ENCODE measurements around the gene ATG14. TPM values are rescaled to one million over a fixed set of nuclear protein-coding genes. Genes with fewer than 3 reads are reported as not detected.

The ATG14 gene
- total and polyA plus RNA-seq, 2 of the 13 experiments (the other 11 are each of a cell fraction or from before 2014, with no cell fraction given) = 7.2 to 9.1 TPM

DNA sequence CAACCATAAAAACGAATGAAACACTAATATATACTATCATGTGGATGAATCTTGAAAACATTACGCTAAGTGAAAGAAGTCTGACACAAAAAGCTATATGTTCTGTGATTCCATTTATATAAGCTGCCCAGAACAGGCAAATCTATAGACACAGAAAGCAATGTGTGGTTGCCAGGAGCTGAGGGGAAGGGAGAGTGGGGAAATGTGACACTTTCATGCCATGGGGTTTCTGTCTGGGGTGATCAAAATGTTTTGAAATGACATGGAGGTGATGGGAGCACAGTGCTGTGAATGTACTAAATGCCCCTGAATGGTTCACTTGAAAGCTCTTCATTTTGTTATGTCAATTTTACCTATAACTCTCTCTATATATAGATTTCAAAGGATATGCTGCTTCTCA, 30.1 kb downstream of the ATG14 start:
- peaks cover 14% of the 10 kb centered on the region for H3K4me1 ChIP-seq (ENCODE audit: insufficient read depth, low read length)
- H2AFZ ChIP-seq (ENCODE audit: low read length) = no peak overlapping the region
- ChIA-PET POLR2A (no interaction called here), CTCF (ENCODE audit: low intra/inter-chr PET ratio, low total read pairs) (no interaction called here)
- H3K9me3 ChIP-seq (ENCODE audit: low read length) = no peaks in the 10 kb centered on the region
- no peak for ATAC-seq
- no peaks in the 10 kb centered on the region for H4K20me1 ChIP-seq (ENCODE audit: insufficient read depth, low read length)
- peak overlapping the region; percentile 13 for H3K27ac ChIP-seq (ENCODE audit: extremely low read length, insufficient read depth, low read length)
- H3K4me3 ChIP-seq (replicated peaks in 1 of 3; ENCODE audit: insufficient read depth in 1 of 3, low read depth in 2 of 3, low read length in 3 of 3) = no peak overlapping the region
- no peak overlapping the region for H3K9ac ChIP-seq (ENCODE audit: insufficient read depth, low read depth, low read length)
- no peak for FAIRE-seq
- no peaks in the 10 kb centered on the region for H3K79me2 ChIP-seq (ENCODE audit: insufficient read depth, low read length)
- no peak for TF ChIP-seq ZFP1 (CRISPR knock-in tag; IDR thresholded peaks at IDR 0.05)
- TF ChIP-seq SMAD3 (CRISPR knock-in tag; IDR thresholded peaks at IDR 0.05) = no peak
- TF ChIP-seq, protein P1, sequence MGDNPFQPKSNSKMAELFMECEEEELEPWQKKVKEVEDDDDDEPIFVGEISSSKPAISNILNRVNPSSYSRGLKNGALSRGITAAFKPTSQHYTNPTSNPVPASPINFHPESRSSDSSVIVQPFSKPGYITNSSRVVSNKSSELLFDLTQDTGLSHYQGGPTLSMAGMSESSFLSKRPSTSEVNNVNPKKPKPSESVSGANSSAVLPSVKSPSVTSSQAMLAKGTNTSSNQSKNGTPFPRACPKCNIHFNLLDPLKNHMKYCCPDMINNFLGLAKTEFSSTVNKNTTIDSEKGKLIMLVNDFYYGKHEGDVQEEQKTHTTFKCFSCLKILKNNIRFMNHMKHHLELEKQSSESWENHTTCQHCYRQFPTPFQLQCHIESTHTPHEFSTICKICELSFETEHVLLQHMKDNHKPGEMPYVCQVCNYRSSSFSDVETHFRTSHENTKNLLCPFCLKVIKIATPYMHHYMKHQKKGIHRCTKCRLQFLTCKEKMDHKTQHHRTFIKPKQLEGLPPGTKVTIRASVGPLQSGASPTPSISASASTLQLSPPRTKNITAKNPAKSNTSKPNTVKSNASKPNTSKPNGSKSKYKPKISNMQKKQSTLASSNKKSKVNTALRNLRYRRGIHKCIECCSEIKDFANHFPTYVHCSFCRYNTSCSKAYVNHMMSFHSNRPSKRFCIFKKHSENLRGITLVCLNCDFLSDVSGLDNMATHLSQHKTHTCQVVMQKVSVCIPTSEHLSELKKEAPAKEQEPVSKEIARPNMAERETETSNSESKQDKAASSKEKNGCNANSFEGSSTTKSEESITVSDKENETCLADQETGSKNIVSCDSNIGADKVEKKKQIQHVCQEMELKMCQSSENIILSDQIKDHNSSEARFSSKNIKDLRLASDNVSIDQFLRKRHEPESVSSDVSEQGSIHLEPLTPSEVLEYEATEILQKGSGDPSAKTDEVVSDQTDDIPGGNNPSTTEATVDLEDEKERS (CRISPR knock-in tag; IDR thresholded peaks at IDR 0.05) = no peak
- no peak for TF ChIP-seq ZNF619 (CRISPR knock-in tag; IDR thresholded peaks at IDR 0.05)
- no peak for TF ChIP-seq SMC3 (IDR thresholded peaks at IDR 0.05; ENCODE audit: low read length)
- TF ChIP-seq HDAC6 (IDR thresholded peaks at IDR 0.05; ENCODE audit: low read depth, low read length) = no peak
- TF ChIP-seq, protein P2, sequence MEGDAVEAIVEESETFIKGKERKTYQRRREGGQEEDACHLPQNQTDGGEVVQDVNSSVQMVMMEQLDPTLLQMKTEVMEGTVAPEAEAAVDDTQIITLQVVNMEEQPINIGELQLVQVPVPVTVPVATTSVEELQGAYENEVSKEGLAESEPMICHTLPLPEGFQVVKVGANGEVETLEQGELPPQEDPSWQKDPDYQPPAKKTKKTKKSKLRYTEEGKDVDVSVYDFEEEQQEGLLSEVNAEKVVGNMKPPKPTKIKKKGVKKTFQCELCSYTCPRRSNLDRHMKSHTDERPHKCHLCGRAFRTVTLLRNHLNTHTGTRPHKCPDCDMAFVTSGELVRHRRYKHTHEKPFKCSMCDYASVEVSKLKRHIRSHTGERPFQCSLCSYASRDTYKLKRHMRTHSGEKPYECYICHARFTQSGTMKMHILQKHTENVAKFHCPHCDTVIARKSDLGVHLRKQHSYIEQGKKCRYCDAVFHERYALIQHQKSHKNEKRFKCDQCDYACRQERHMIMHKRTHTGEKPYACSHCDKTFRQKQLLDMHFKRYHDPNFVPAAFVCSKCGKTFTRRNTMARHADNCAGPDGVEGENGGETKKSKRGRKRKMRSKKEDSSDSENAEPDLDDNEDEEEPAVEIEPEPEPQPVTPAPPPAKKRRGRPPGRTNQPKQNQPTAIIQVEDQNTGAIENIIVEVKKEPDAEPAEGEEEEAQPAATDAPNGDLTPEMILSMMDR (CRISPR knock-in tag; IDR thresholded peaks at IDR 0.05) = no peak
- no peak for TF ChIP-seq SMAD1 (CRISPR knock-in tag; IDR thresholded peaks at IDR 0.05; ENCODE audit: borderline replicate concordance, low read depth)
- no peak for TF ChIP-seq ETV6 (CRISPR knock-in tag; conservative IDR thresholded peaks at IDR 0.05)
- TF ChIP-seq, protein P3, sequence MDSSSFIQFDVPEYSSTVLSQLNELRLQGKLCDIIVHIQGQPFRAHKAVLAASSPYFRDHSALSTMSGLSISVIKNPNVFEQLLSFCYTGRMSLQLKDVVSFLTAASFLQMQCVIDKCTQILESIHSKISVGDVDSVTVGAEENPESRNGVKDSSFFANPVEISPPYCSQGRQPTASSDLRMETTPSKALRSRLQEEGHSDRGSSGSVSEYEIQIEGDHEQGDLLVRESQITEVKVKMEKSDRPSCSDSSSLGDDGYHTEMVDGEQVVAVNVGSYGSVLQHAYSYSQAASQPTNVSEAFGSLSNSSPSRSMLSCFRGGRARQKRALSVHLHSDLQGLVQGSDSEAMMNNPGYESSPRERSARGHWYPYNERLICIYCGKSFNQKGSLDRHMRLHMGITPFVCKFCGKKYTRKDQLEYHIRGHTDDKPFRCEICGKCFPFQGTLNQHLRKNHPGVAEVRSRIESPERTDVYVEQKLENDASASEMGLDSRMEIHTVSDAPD (CRISPR knock-in tag; IDR thresholded peaks at IDR 0.05) = no peak
- TF ChIP-seq, protein P4, sequence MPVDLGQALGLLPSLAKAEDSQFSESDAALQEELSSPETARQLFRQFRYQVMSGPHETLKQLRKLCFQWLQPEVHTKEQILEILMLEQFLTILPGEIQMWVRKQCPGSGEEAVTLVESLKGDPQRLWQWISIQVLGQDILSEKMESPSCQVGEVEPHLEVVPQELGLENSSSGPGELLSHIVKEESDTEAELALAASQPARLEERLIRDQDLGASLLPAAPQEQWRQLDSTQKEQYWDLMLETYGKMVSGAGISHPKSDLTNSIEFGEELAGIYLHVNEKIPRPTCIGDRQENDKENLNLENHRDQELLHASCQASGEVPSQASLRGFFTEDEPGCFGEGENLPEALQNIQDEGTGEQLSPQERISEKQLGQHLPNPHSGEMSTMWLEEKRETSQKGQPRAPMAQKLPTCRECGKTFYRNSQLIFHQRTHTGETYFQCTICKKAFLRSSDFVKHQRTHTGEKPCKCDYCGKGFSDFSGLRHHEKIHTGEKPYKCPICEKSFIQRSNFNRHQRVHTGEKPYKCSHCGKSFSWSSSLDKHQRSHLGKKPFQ (CRISPR knock-in tag; IDR thresholded peaks at IDR 0.05; ENCODE audit: insufficient replicate concordance) = no peak
- no peak for TF ChIP-seq ZFP62 (CRISPR knock-in tag; IDR thresholded peaks at IDR 0.05)
- TF ChIP-seq KAT7 (CRISPR knock-in tag; IDR thresholded peaks at IDR 0.05; ENCODE audit: borderline replicate concordance) = no peak
- no peak for TF ChIP-seq ZNF629 (CRISPR knock-in tag; conservative IDR thresholded peaks at IDR 0.05)
- no peak for TF ChIP-seq ZNF839 (CRISPR knock-in tag; IDR thresholded peaks at IDR 0.05; ENCODE audit: borderline replicate concordance)
- TF ChIP-seq FOXA1 (IDR thresholded peaks at IDR 0.05) = no peak
- TF ChIP-seq FOXA1 (CRISPR knock-in tag; IDR thresholded peaks at IDR 0.05) = no peak
- TF ChIP-seq PHF20 (CRISPR knock-in tag; IDR thresholded peaks at IDR 0.05) = no peak
- TF ChIP-seq ZNF44 (CRISPR knock-in tag; IDR thresholded peaks at IDR 0.05) = no peak
- WGBS (ENCODE audit: low lambda C conversion rate) = 63% methylated on average over 2 of the region's 2 CpGs
- in situ Hi-C loops (cut with HindIII; ENCODE audit: extremely low pct_ligation_motif_present, low pct_unique_long_range_greater_than_20kb) (no loop called here), intact Hi-C loops (cut with micrococcal nuclease; ENCODE audit: unreplicated experiment) (no loop called here)
- H3K27me3 ChIP-seq (ENCODE audit: control insufficient read depth in 1 of 2, insufficient read depth in 2 of 2, low read length in 2 of 2) = no peaks in the 10 kb centered on the region
- no TSS peak for BruUV-seq (replicated peaks)
- H3K4me2 ChIP-seq (ENCODE audit: low read depth, low read length) = no peak overlapping the region
- peaks cover 10 to 46% of the 10 kb centered on the region in 2 experiments for H3K36me3 ChIP-seq (replicated peaks in 1 of 2; ENCODE audit: control insufficient read depth in 1 of 2, insufficient read depth in 2 of 2, low read length in 2 of 2)
- no peak for DNase-seq (ENCODE audit: low spot score)

Measured in HepG2 (cell line).